ENCODE measurements around the gene SMOC1.

DNA sequence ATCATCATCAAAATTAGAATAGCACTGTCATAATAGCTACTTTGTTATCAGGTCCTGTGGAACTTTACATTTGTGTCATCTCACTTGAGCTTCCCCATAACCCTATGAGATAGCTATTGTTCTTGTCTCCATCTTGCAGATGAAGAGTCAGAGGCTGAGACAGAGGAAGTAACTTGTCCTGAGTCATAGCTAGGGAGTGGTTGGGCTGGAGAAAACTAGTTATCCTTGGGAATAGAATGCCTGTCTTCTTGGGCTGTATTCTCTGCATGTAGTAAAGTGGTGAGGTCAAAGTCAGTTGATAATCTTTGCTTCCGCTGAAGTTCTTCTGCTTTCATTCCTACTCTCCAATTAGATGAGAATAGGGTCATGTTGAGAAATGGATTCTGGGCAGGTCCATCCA is 117.0 kb downstream of the SMOC1 start:
- TF ChIP-seq, protein P1, sequence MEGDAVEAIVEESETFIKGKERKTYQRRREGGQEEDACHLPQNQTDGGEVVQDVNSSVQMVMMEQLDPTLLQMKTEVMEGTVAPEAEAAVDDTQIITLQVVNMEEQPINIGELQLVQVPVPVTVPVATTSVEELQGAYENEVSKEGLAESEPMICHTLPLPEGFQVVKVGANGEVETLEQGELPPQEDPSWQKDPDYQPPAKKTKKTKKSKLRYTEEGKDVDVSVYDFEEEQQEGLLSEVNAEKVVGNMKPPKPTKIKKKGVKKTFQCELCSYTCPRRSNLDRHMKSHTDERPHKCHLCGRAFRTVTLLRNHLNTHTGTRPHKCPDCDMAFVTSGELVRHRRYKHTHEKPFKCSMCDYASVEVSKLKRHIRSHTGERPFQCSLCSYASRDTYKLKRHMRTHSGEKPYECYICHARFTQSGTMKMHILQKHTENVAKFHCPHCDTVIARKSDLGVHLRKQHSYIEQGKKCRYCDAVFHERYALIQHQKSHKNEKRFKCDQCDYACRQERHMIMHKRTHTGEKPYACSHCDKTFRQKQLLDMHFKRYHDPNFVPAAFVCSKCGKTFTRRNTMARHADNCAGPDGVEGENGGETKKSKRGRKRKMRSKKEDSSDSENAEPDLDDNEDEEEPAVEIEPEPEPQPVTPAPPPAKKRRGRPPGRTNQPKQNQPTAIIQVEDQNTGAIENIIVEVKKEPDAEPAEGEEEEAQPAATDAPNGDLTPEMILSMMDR (IDR thresholded peaks at IDR 0.05) = no peak
- TF ChIP-seq EP300 (IDR thresholded peaks at IDR 0.05) = no peak

Data from suprapubic skin (tissue), 3 donors.